GM20000 (cell line): ENCODE data around the gene SLC13A3.

Experiments used
- DNase-seq: peaks from one replicate; pipeline ENCODE4 v3.0.0; 2012; ENCODE audit warnings: low spot score
- CTCF ChIP-seq: IDR thresholded peaks from 2 replicates; pipeline ENCODE4 v1.5.1; 2012; ENCODE audit warnings: mild to moderate bottlenecking, control low read depth; ENCODE audit errors: extremely low read depth, missing control alignments

The SLC13A3 gene

GRCh38 chr20:46609043-46609442, 42.2 kb downstream of the SLC13A3 start:
- no peak for TF ChIP-seq CTCF
- no peak for DNase-seq

- no peak for TF ChIP-seq CTCF
- no peak for DNase-seq
Measured at GRCh38 chr20:46607849-46608497, 43.3 kb downstream of the SLC13A3 start.

GRCh38 chr20:46607191-46607848, 43.9 kb downstream of the SLC13A3 start:
- DNase-seq, result no peak
- TF ChIP-seq CTCF, result no peak

GRCh38 chr20:46606817-46607190, 44.5 kb downstream of the SLC13A3 start:
- DNase-seq, result no peak
- TF ChIP-seq CTCF, result no peak

GRCh38 chr20:46605978-46606816, 45.1 kb downstream of the SLC13A3 start:
- no peak for TF ChIP-seq CTCF
- no peak for DNase-seq

- no peak for TF ChIP-seq CTCF
- DNase-seq, result no peak
Measured at GRCh38 chr20:46605181-46605580, 46.1 kb downstream of the SLC13A3 start.
